ENCODE results near the gene ENOX1.

ENOX1 gene

GRCh38 chr13:43376596-43376995 lies 410.2 kb downstream of the ENOX1 start:
- no peak overlapping the region for H2AFZ ChIP-seq (ENCODE audit: low read depth, low read length)
- H3K27me3 ChIP-seq (ENCODE audit: insufficient read depth, low read length): no peaks in the 10 kb centered on the region
- no peak overlapping the region for H3K4me3 ChIP-seq (ENCODE audit: low read length)
- no peaks in the 10 kb centered on the region for H3K4me1 ChIP-seq (ENCODE audit: insufficient read depth, low read length)
- H3K9me3 ChIP-seq (ENCODE audit: low read length): no peaks in the 10 kb centered on the region
- no peaks in the 10 kb centered on the region for H3K36me3 ChIP-seq (ENCODE audit: insufficient read depth, low read length)

- H3K9me3 ChIP-seq (ENCODE audit: low read length): no peaks in the 10 kb centered on the region
- H3K4me3 ChIP-seq (ENCODE audit: low read length): no peak overlapping the region
- no peaks in the 10 kb centered on the region for H3K4me1 ChIP-seq (ENCODE audit: insufficient read depth, low read length)
Measured at GRCh38 chr13:43375797-43376465, 410.8 kb downstream of the ENOX1 start.

GRCh38 chr13:43374621-43375020 lies 412.2 kb downstream of the ENOX1 start:
- Histone ChIP-seq H3K27me3 (ENCODE audit: insufficient read depth, low read length) (no peaks in the 10 kb centered on the region), H2AFZ (ENCODE audit: low read depth, low read length) (no peak overlapping the region), H3K4me3 (ENCODE audit: low read length) (no peak overlapping the region), H3K36me3 (ENCODE audit: insufficient read depth, low read length) (no peaks in the 10 kb centered on the region), H3K4me1 (ENCODE audit: insufficient read depth, low read length) (no peaks in the 10 kb centered on the region), H3K9me3 (ENCODE audit: low read length) (peaks cover 2% of the 10 kb centered on the region)

More at GRCh38 chr13:43375797-43376465, 410.8 kb downstream of the ENOX1 start:
- Histone ChIP-seq H3K27me3 (ENCODE audit: insufficient read depth, low read length) (no peaks in the 10 kb centered on the region), H3K36me3 (ENCODE audit: insufficient read depth, low read length) (no peaks in the 10 kb centered on the region), H2AFZ (ENCODE audit: low read depth, low read length) (no peak overlapping the region)

GRCh38 chr13:43373400-43373799 lies 413.4 kb downstream of the ENOX1 start:
- Histone ChIP-seq H2AFZ (ENCODE audit: low read depth, low read length) (no peak overlapping the region), H3K36me3 (ENCODE audit: insufficient read depth, low read length) (no peaks in the 10 kb centered on the region), H3K4me1 (ENCODE audit: insufficient read depth, low read length) (peaks cover 2% of the 10 kb centered on the region), H3K9me3 (ENCODE audit: low read length) (peaks cover 2% of the 10 kb centered on the region), H3K4me3 (ENCODE audit: low read length) (no peak overlapping the region), H3K27me3 (ENCODE audit: insufficient read depth, low read length) (no peaks in the 10 kb centered on the region)

GRCh38 chr13:43370842-43371241 lies 415.9 kb downstream of the ENOX1 start:
- Histone ChIP-seq H3K36me3 (ENCODE audit: insufficient read depth, low read length) (no peaks in the 10 kb centered on the region), H2AFZ (ENCODE audit: low read depth, low read length) (no peak overlapping the region), H3K9me3 (ENCODE audit: low read length) (peaks cover 2% of the 10 kb centered on the region), H3K27me3 (ENCODE audit: insufficient read depth, low read length) (no peaks in the 10 kb centered on the region), H3K4me3 (ENCODE audit: low read length) (no peak overlapping the region), H3K4me1 (ENCODE audit: insufficient read depth, low read length) (peaks cover 7% of the 10 kb centered on the region)

- H3K36me3 ChIP-seq (ENCODE audit: insufficient read depth, low read length): no peaks in the 10 kb centered on the region
- H3K9me3 ChIP-seq (ENCODE audit: low read length): peaks cover 2% of the 10 kb centered on the region
- no peak overlapping the region for H2AFZ ChIP-seq (ENCODE audit: low read depth, low read length)
- no peaks in the 10 kb centered on the region for H3K27me3 ChIP-seq (ENCODE audit: insufficient read depth, low read length)
- peaks cover 14% of the 10 kb centered on the region for H3K4me1 ChIP-seq (ENCODE audit: insufficient read depth, low read length)
- H3K4me3 ChIP-seq (ENCODE audit: low read length): no peak overlapping the region
Measured at GRCh38 chr13:43369319-43369718, 417.5 kb downstream of the ENOX1 start.

- Histone ChIP-seq H3K4me1 (ENCODE audit: insufficient read depth, low read length) (peaks cover 19% of the 10 kb centered on the region), H3K9me3 (ENCODE audit: low read length) (peaks cover 2% of the 10 kb centered on the region), H3K27me3 (ENCODE audit: insufficient read depth, low read length) (no peaks in the 10 kb centered on the region), H2AFZ (ENCODE audit: low read depth, low read length) (peak overlapping the region; percentile 38), H3K36me3 (ENCODE audit: insufficient read depth, low read length) (no peaks in the 10 kb centered on the region), H3K4me3 (ENCODE audit: low read length) (no peak overlapping the region)
Measured at GRCh38 chr13:43368003-43368402, 418.8 kb downstream of the ENOX1 start.

- H2AFZ ChIP-seq (ENCODE audit: low read depth, low read length): no peak overlapping the region
- H3K27me3 ChIP-seq (ENCODE audit: insufficient read depth, low read length): no peaks in the 10 kb centered on the region
- H3K4me1 ChIP-seq (ENCODE audit: insufficient read depth, low read length): peaks cover 32% of the 10 kb centered on the region
- H3K36me3 ChIP-seq (ENCODE audit: insufficient read depth, low read length): no peaks in the 10 kb centered on the region
- H3K9me3 ChIP-seq (ENCODE audit: low read length): peaks cover 2% of the 10 kb centered on the region
- H3K4me3 ChIP-seq (ENCODE audit: low read length): no peak overlapping the region
Measured at GRCh38 chr13:43365039-43365344, 421.8 kb downstream of the ENOX1 start.

GRCh38 chr13:43364210-43365038 lies 422.3 kb downstream of the ENOX1 start:
- Histone ChIP-seq H3K27me3 (ENCODE audit: insufficient read depth, low read length) (no peaks in the 10 kb centered on the region), H3K36me3 (ENCODE audit: insufficient read depth, low read length) (no peaks in the 10 kb centered on the region), H2AFZ (ENCODE audit: low read depth, low read length) (no peak overlapping the region), H3K4me1 (ENCODE audit: insufficient read depth, low read length) (peaks cover 37% of the 10 kb centered on the region), H3K4me3 (ENCODE audit: low read length) (no peak overlapping the region), H3K9me3 (ENCODE audit: low read length) (no peaks in the 10 kb centered on the region)

GRCh38 chr13:43363156-43363953 lies 423.4 kb downstream of the ENOX1 start:
- H2AFZ ChIP-seq (ENCODE audit: low read depth, low read length): no peak overlapping the region
- no peaks in the 10 kb centered on the region for H3K9me3 ChIP-seq (ENCODE audit: low read length)
- no peaks in the 10 kb centered on the region for H3K27me3 ChIP-seq (ENCODE audit: insufficient read depth, low read length)
- peaks cover 38% of the 10 kb centered on the region for H3K4me1 ChIP-seq (ENCODE audit: insufficient read depth, low read length)
- no peaks in the 10 kb centered on the region for H3K36me3 ChIP-seq (ENCODE audit: insufficient read depth, low read length)
- no peak overlapping the region for H3K4me3 ChIP-seq (ENCODE audit: low read length)

GRCh38 chr13:43362556-43362955 lies 424.2 kb downstream of the ENOX1 start:
- Histone ChIP-seq H3K27me3 (ENCODE audit: insufficient read depth, low read length) (no peaks in the 10 kb centered on the region), H3K9me3 (ENCODE audit: low read length) (no peaks in the 10 kb centered on the region), H3K4me1 (ENCODE audit: insufficient read depth, low read length) (peaks cover 32% of the 10 kb centered on the region), H3K4me3 (ENCODE audit: low read length) (no peak overlapping the region), H2AFZ (ENCODE audit: low read depth, low read length) (no peak overlapping the region), H3K36me3 (ENCODE audit: insufficient read depth, low read length) (no peaks in the 10 kb centered on the region)

- Histone ChIP-seq H3K4me1 (ENCODE audit: insufficient read depth, low read length) (peaks cover 32% of the 10 kb centered on the region), H3K4me3 (ENCODE audit: low read length) (no peak overlapping the region), H3K27me3 (ENCODE audit: insufficient read depth, low read length) (no peaks in the 10 kb centered on the region), H3K36me3 (ENCODE audit: insufficient read depth, low read length) (no peaks in the 10 kb centered on the region), H2AFZ (ENCODE audit: low read depth, low read length) (no peak overlapping the region), H3K9me3 (ENCODE audit: low read length) (no peaks in the 10 kb centered on the region)
Measured at GRCh38 chr13:43360892-43361610, 425.7 kb downstream of the ENOX1 start.

Measured in neuron (in vitro differentiated cells).